GM15510 (cell line): Measurements from ENCODE around the gene DNAJC8.

Experiments used
- POLR2A ChIP-seq: IDR thresholded peaks from 3 replicates; pipeline ENCODE4 v1.6.1; 2011; ENCODE audit warnings: borderline replicate concordance; ENCODE audit not compliant: insufficient read length; ENCODE audit errors: extremely low read depth

Gene DNAJC8

DNA sequence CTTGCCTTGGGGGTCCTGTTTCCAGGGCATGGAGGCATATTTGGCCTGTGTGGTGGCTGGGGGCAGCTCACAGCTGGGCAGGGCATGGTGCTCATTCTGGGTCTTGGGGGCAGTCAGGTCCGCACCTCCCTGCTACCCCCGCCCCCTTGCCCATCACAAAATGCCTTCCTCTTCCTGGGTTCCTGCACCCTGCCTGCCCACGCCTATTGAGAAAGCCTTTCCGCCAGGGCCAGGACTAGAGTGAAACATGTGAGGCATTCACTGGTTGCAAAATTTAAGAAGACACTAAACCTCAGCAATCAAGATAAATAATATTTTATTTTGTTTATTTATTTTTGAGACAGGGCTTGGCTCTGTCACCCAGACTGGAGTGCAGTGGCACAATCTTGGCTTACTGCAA lies 76.0 kb downstream of the DNAJC8 start:
- no peak for TF ChIP-seq POLR2A

DNA sequence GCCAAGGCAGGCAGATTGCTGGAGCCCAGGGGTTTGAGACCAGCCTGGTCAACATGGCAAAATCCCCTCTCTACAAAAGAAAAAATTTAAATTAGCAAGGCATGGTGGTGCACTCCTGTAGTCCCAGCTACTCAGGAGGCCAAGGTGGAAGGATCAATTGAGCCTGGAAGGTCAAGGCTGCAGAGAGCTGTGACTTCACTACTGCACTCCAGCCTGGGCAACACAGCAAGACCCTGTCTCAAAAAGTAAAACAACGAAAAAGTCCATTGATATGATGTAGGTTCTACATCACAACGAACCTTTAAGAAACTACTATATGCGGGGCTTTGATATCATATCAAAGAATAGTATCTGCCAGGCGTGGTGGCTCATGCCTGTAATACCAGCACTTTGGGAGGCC lies 77.2 kb downstream of the DNAJC8 start:
- no peak for TF ChIP-seq POLR2A

DNA sequence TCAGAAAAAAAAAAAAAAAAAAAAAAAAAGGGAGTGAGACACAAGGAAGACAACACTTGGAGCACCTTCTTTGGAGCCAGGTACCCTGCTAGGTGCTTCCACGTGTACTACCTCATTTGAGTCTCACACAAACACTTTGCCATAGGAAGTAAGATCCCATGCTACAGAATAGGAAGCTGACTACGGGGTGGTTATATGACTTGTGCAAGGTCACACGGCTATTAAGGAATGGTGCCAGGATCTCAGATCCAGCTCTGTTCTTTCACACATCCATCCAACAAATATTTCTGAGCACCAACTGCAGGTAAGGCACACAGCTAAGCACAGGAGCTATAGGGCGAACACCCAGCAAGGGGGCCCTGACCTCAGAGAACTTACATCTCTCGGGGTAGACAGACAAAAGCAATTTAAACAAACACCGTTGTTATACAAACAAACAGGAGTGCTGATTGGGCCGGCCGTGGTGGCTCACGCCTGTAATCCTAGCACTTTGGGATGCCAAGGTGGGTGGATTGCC lies 78.7 kb downstream of the DNAJC8 start:
- no peak for TF ChIP-seq POLR2A
